Measurements from ENCODE around the gene SMARCE1.

- no peak for TF ChIP-seq CTCF (IDR thresholded peaks at IDR 0.05; ENCODE audit: borderline replicate concordance, extremely low read depth, low read length, poor library complexity, severe bottlenecking)
- TF ChIP-seq EZH2 (IDR thresholded peaks at IDR 0.05; ENCODE audit: borderline replicate concordance, low read depth, low read length, severe bottlenecking), result no peak
These were observed 26.6 kb downstream of the SMARCE1 start for GRCh38 chr17:40621019-40621418.
